Stimulated activated effector memory CD8-positive, alpha-beta T cell treated with anti-CD3 and anti-CD28 coated beads, Interleukin-12 subunit alpha, Interleukin-12 subunit beta, amount 100 ng/mL, for 72 hours (primary cell): ENCODE measurements around the gene PCID2.

Experiments
- ATAC-seq: fragments of 150-1000 bp; cut with Tn5 transposase; 2 replicates; pipeline ENCODE4 v1.10.0; 2021
- DNase-seq, 2 donors: peaks; one replicate each; pipeline ENCODE4 v3.0.0; 2021 to 2022; ENCODE audit warnings: low spot score in 2 of 2
- H3K27ac Mint-ChIP-seq: one replicate; pipeline ENCODE4 v1.8.0; 2022; ENCODE audit warnings: mild to moderate bottlenecking, mixed read lengths
- H3K36me3 Mint-ChIP-seq: one replicate; pipeline ENCODE4 v1.8.0; 2022; ENCODE audit warnings: mild to moderate bottlenecking, mixed read lengths
- H3K4me1 Mint-ChIP-seq: one replicate; pipeline ENCODE4 v1.8.0; 2022; ENCODE audit warnings: mixed read lengths
- H3K4me3 Mint-ChIP-seq: one replicate; pipeline ENCODE4 v1.8.0; 2022; ENCODE audit warnings: mild to moderate bottlenecking, mixed read lengths
- H3K9me3 Mint-ChIP-seq: one replicate; pipeline ENCODE4 v1.8.0; 2022; ENCODE audit warnings: mixed read lengths

PCID2 gene

GRCh38 chr13:113184568-113185440, 23.7 kb downstream of the PCID2 start:
- Mint-ChIP-seq H3K4me3 (peak overlapping the region; percentile 71), H3K4me1 (peaks cover 80% of the 10 kb centered on the region), H3K27ac (peak overlapping the region; percentile 68), H3K9me3 (no peaks in the 10 kb centered on the region), H3K36me3 (peaks cover 84% of the 10 kb centered on the region)
- DNase-seq (no peak), ATAC-seq (peak; percentile 33)

GRCh38 chr13:113183450-113184129, 24.9 kb downstream of the PCID2 start:
- no peak for DNase-seq
- Mint-ChIP-seq H3K36me3 (peaks cover 84% of the 10 kb centered on the region), H3K4me3 (peak overlapping the region; percentile 10), H3K9me3 (no peaks in the 10 kb centered on the region), H3K4me1 (peaks cover 80% of the 10 kb centered on the region), H3K27ac (peak overlapping the region; percentile 15)
- ATAC-seq, result no peak

GRCh38 chr13:113182046-113182445, 26.4 kb downstream of the PCID2 start:
- Mint-ChIP-seq H3K36me3 (peaks cover 88% of the 10 kb centered on the region), H3K9me3 (no peaks in the 10 kb centered on the region), H3K4me3 (no peak overlapping the region), H3K27ac (no peak overlapping the region), H3K4me1 (peaks cover 72% of the 10 kb centered on the region)
- no peak for DNase-seq
- ATAC-seq, result no peak

DNA sequence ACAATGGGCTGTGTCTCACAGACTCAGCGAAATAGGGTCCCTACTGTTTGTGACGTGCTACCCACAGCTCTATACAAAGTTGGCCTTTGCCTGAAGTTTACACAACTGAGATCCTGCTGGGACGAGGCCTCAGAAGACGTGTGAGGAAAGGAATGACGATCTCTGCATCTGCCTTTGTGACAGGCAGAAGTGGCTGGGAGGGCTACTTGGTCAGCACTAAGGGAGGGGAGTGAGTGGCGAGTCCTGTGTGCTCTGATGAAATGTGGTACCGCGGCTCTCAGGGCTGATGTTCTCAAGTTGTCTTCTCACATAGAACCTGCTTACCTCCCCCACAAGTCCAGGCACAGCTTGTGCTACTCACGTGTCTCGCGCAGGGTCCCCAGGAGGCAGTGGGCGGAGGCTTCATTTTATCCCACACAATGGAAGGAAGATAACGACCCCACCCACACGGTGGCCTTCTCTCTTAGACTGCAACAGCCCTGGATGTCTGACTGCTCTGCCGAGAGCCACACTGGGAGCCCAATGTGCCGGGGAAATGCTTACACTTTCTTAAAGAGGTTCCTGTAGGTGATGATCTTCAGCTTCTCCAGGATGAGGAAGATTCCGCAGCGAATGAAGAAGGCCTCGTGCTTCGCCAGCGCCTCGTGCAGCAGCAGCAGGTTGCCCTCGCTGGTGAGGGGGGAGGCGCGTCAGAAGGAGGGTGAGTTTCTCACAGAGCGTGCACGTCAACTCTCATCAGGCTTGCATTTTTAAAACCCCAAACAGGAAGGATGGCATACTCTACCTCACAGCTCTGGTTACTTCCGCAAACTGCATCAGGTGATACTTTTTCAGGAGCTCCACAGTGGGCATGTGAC, 28.9 kb downstream of the PCID2 start:
- ATAC-seq, result no peak
- no peak overlapping the region for H3K4me3 Mint-ChIP-seq
- peak overlapping the region; percentile 52 for H3K27ac Mint-ChIP-seq
- H3K4me1 Mint-ChIP-seq, result peaks cover 60% of the 10 kb centered on the region
- H3K36me3 Mint-ChIP-seq, result peaks cover 96% of the 10 kb centered on the region
- H3K9me3 Mint-ChIP-seq, result peaks cover 3% of the 10 kb centered on the region
- no peak for DNase-seq

DNA sequence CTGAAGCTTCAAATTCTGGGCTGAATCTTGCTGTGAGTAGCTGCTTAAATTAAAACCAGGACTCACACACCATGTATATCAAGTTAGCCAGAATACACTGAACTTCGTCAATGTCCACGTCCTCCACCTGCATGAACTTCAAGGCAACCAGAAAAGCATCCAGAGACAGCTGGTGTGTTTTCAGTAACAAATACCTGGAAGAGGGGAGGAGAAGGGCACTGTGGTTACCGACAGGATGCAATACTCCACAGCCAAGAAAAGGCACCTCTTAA, 29.6 kb downstream of the PCID2 start:
- Mint-ChIP-seq H3K36me3 (peaks cover 92% of the 10 kb centered on the region), H3K4me3 (no peak overlapping the region), H3K9me3 (peaks cover 3% of the 10 kb centered on the region), H3K4me1 (peaks cover 55% of the 10 kb centered on the region), H3K27ac (no peak overlapping the region)
- DNase-seq (no peak), ATAC-seq (no peak)

- peaks cover 50% of the 10 kb centered on the region for H3K4me1 Mint-ChIP-seq
Observed at GRCh38 chr13:113178070-113178895, 30.2 kb downstream of the PCID2 start.

GRCh38 chr13:113176822-113177221, 31.6 kb downstream of the PCID2 start:
- H3K4me3 Mint-ChIP-seq, result peak overlapping the region; percentile 57
- DNase-seq (no peak), ATAC-seq (no peak)
- peaks cover 84% of the 10 kb centered on the region for H3K36me3 Mint-ChIP-seq
- H3K27ac Mint-ChIP-seq, result peak overlapping the region; percentile 96
- H3K9me3 Mint-ChIP-seq, result peaks cover 3% of the 10 kb centered on the region
- peaks cover 47% of the 10 kb centered on the region for H3K4me1 Mint-ChIP-seq

More at GRCh38 chr13:113178070-113178895, 30.2 kb downstream of the PCID2 start:
- Mint-ChIP-seq H3K4me3 (no peak overlapping the region), H3K27ac (no peak overlapping the region), H3K36me3 (peaks cover 89% of the 10 kb centered on the region), H3K9me3 (peaks cover 3% of the 10 kb centered on the region)
- no peak for DNase-seq
- no peak for ATAC-seq

- DNase-seq, result no peak
- H3K4me3 Mint-ChIP-seq, result peak overlapping the region; percentile 57
- H3K36me3 Mint-ChIP-seq, result peaks cover 84% of the 10 kb centered on the region
- H3K9me3 Mint-ChIP-seq, result peaks cover 3% of the 10 kb centered on the region
- peak overlapping the region; percentile 96 for H3K27ac Mint-ChIP-seq
- ATAC-seq, result peak; percentile 96
- H3K4me1 Mint-ChIP-seq, result peaks cover 42% of the 10 kb centered on the region
Observed at GRCh38 chr13:113176280-113176679, 32.2 kb downstream of the PCID2 start.

DNA sequence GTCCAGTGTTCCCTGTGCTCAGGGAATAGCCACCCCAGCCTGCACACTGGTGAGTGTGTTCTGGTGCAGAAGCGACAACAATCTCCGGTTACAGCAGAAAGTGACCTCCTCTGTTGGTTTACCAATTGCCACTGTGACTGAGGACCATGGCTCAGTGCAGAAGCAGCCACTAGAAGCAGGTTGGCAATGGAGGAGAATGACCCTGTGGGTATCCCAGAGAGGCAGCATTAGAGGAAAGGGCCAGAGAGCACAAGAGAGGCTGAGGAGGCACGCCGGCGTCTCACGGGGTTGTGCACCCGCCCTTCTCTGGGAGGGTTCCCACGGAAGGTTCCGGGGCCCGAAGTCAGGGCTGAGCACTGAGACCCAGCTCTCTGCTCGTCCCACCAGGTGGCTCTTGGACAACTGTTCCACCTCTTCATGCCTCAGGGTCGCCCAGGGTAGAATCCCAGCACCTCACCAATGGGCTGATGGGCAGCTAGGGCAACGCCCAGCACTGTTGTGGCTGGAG, 36.0 kb downstream of the PCID2 start:
- Mint-ChIP-seq H3K27ac (peak overlapping the region; percentile 79), H3K4me1 (peaks cover 30% of the 10 kb centered on the region), H3K9me3 (peaks cover 9% of the 10 kb centered on the region), H3K36me3 (peaks cover 53% of the 10 kb centered on the region), H3K4me3 (no peak overlapping the region)
- ATAC-seq, result no peak
- no peak for DNase-seq

DNA sequence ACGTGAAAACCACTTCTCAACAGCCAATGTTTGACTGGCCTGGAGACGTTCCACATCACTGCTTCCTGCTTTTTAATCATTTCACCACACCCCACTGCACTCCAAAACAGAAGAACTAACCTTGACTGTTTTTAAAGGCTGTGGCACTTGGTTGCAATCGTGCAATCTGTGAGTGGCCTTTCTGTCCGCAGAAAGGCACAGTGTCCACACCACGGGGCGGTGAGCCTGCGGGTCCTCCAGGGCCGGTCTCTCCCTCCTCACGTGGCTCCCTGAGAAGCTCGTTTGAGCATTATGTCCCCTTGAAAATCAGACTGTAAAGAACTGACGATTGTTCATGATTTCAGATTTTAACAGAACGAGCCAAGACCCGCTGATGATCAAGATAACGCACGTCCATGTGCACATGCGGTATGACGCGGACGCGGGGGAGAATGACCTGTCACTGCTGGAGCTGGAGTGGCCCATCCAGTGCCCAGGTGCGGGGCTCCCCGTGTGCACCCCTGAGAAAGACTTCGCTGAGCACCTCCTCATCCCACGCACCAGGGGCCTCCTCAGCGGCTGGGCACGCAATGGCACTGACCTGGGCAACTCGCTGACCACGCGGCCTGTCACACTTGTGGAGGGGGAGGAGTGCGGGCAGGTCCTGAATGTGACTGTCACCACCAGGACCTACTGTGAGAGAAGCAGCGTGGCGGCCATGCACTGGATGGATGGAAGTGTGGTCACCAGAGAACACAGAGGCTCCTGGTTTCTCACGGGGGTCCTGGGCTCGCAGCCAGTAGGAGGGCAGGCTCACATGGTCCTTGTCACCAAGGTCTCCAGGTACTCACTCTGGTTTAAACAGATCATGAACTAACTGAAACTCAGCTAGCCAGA, 37.0 kb downstream of the PCID2 start:
- DNase-seq (no peak), ATAC-seq (no peak)
- Mint-ChIP-seq H3K36me3 (peaks cover 43% of the 10 kb centered on the region), H3K9me3 (peaks cover 9% of the 10 kb centered on the region), H3K4me3 (no peak overlapping the region), H3K27ac (no peak overlapping the region), H3K4me1 (peaks cover 32% of the 10 kb centered on the region)

- no peak for DNase-seq
- H3K4me1 Mint-ChIP-seq, result peaks cover 32% of the 10 kb centered on the region
- ATAC-seq, result no peak
- H3K27ac Mint-ChIP-seq, result no peak overlapping the region
- H3K4me3 Mint-ChIP-seq, result no peak overlapping the region
- H3K9me3 Mint-ChIP-seq, result peaks cover 6% of the 10 kb centered on the region
- H3K36me3 Mint-ChIP-seq, result peaks cover 34% of the 10 kb centered on the region
Observed at GRCh38 chr13:113170511-113170910, 38.0 kb downstream of the PCID2 start.

DNA sequence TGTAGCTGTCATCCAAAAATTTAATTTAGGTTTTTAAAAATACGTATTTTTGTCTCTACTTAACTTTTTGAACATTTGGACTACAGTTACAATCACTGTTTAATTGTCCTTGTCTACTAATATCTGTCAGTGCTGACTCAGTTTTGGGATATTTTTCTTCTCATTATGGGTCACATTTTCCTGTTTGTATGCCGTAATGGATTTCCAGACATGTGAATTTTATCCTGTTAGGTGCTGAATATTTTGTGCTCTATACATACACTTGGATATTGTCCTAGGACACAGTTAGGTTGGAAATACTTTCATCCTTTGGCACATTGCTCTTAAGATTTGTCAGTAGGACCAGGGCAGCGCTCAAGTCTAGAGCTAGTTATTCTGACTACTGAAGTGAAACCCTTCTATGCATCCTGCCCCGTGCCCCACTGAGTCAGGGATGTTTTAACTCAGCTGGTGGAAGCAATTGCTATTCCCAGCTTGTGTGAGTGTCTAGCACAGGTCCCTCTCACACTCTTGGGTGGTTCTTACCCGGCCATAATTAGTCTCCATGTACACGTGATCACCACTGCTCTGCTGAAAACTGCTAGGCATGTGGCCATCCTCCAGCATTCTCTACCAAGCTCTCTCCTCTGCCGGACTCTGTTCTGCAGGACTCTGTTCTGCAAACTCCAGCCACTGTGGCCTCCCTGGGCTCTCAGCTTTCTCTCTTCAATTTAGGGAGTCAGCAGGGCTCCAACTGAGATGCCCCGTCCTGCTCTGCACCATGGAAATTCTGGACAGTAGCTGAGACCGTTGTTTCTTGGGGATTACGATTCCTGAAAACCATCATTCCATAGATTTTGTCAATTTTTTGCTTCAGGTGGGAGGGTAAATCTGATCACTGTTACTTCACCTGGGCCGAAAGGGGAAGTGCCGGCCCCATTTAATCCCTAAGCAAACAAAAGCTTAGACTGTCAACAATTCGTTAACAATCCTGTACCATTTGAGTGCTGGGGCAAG, 38.9 kb downstream of the PCID2 start:
- no peak for ATAC-seq
- no peak for DNase-seq
- peaks cover 40% of the 10 kb centered on the region for H3K4me1 Mint-ChIP-seq
- no peak overlapping the region for H3K4me3 Mint-ChIP-seq
- H3K36me3 Mint-ChIP-seq, result peaks cover 25% of the 10 kb centered on the region
- peaks cover 6% of the 10 kb centered on the region for H3K9me3 Mint-ChIP-seq
- H3K27ac Mint-ChIP-seq, result peak overlapping the region; percentile 17

DNA sequence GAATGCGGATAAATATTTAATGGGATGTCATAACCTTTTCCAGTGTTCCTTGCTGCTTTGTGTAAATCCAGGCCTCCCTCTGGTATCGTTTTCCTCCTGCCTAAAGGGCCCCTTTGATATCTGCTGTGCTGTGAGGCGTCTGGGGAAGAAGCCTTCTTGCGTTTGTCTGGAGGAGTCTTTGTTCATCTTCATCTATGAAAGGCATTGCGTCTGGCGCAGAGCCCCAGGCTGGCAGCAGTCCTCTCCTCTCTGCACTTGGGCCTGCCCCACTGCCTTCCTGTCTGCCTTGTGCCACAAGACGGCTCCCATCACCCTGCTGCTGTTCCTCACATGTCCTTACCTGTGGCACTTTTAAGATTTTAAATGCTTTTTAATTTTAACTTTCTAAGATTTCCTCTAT, 40.3 kb downstream of the PCID2 start:
- peaks cover 26% of the 10 kb centered on the region for H3K36me3 Mint-ChIP-seq
- no peak overlapping the region for H3K27ac Mint-ChIP-seq
- DNase-seq, result no peak
- H3K4me1 Mint-ChIP-seq, result peaks cover 48% of the 10 kb centered on the region
- no peak overlapping the region for H3K4me3 Mint-ChIP-seq
- no peak for ATAC-seq
- peaks cover 6% of the 10 kb centered on the region for H3K9me3 Mint-ChIP-seq
